Measurements from ENCODE around the gene IL36B. TPM values are rescaled to one million over a fixed set of nuclear protein-coding genes. Genes with fewer than 3 reads are reported as not detected.

The IL36B gene
- polyA plus RNA-seq, 1 donor (not counting 4 experiments of a cell fraction or from before 2014, with no cell fraction given): 0.21 TPM

DNA sequence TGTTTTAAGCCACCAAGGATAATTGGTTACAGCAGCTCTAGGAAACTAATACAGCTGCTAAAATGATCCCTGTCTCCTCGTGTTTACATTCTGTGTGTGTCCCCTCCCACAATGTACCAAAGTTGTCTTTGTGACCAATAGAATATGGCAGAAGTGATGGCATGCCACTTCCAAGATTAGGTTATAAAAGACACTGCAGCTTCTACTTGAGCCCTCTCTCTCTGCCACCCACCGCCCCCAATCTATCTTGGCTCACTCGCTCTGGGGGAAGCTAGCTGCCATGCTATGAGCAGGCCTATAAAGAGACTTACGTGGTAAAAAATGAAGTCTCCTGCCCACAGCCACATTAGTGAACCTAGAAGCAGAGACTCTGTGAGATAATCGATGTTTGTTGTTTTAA, 11.6 kb upstream of the IL36B start:
- H3K9me1 ChIP-seq (ENCODE audit: control insufficient read depth, extremely low read depth, insufficient read depth, low read length): no peaks in the 10 kb centered on the region
- no peak overlapping the region for H3K4me3 ChIP-seq (ENCODE audit: control insufficient read depth in 2 of 3, extremely low read depth in 1 of 3, insufficient read depth in 2 of 3, low read depth in 1 of 3, low read length in 3 of 3)
- no peaks in the 10 kb centered on the region for H3K27me3 ChIP-seq (ENCODE audit: control insufficient read depth, extremely low read depth, insufficient read depth, low read length)
- TF ChIP-seq EZH2 (IDR thresholded peaks at IDR 0.05; ENCODE audit: low read length): no peak
- TF ChIP-seq, protein P1, sequence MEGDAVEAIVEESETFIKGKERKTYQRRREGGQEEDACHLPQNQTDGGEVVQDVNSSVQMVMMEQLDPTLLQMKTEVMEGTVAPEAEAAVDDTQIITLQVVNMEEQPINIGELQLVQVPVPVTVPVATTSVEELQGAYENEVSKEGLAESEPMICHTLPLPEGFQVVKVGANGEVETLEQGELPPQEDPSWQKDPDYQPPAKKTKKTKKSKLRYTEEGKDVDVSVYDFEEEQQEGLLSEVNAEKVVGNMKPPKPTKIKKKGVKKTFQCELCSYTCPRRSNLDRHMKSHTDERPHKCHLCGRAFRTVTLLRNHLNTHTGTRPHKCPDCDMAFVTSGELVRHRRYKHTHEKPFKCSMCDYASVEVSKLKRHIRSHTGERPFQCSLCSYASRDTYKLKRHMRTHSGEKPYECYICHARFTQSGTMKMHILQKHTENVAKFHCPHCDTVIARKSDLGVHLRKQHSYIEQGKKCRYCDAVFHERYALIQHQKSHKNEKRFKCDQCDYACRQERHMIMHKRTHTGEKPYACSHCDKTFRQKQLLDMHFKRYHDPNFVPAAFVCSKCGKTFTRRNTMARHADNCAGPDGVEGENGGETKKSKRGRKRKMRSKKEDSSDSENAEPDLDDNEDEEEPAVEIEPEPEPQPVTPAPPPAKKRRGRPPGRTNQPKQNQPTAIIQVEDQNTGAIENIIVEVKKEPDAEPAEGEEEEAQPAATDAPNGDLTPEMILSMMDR (optimal IDR thresholded peaks at IDR 0.05 in 1 of 3, IDR thresholded peaks at IDR 0.05 in 1 of 3, conservative IDR thresholded peaks at IDR 0.05 in 1 of 3; ENCODE audit: extremely low read depth in 1 of 3, insufficient read depth in 2 of 3, low read length in 3 of 3): no peak
- DNase-seq (ENCODE audit: low read depth, low spot score) (no peak), FAIRE-seq (no peak)
- H3K4me2 ChIP-seq (ENCODE audit: control insufficient read depth, extremely low read depth, insufficient read depth, low read depth, low read length): no peak overlapping the region
- H3K9ac ChIP-seq (ENCODE audit: control insufficient read depth, extremely low read depth, insufficient read depth, low read length): no peak overlapping the region
- no peaks in the 10 kb centered on the region for H4K20me1 ChIP-seq (ENCODE audit: control insufficient read depth, extremely low read depth, insufficient read depth, low read length)
- dilution Hi-C loops (cut with MboI; ENCODE audit: extremely low pct_ligation_motif_present, low sequenced_read_pairs): no loop called here
- no peak overlapping the region for H3K27ac ChIP-seq (ENCODE audit: control insufficient read depth, insufficient read depth, low read length)
- peaks cover 23% of the 10 kb centered on the region for H3K4me1 ChIP-seq (ENCODE audit: control insufficient read depth, extremely low read depth, insufficient read depth, low read length)
- no peaks in the 10 kb centered on the region for H3K79me2 ChIP-seq (ENCODE audit: control insufficient read depth, insufficient read depth, low read length)
- H2AFZ ChIP-seq (ENCODE audit: control insufficient read depth, low read length): no peak overlapping the region
- H3K36me3 ChIP-seq (ENCODE audit: control insufficient read depth in 2 of 2, extremely low read depth in 1 of 2, insufficient read depth in 2 of 2, low read length in 2 of 2): no peaks in the 10 kb centered on the region
- H3K9me3 ChIP-seq (ENCODE audit: control insufficient read depth, low read depth, low read length): no peaks in the 10 kb centered on the region

DNA sequence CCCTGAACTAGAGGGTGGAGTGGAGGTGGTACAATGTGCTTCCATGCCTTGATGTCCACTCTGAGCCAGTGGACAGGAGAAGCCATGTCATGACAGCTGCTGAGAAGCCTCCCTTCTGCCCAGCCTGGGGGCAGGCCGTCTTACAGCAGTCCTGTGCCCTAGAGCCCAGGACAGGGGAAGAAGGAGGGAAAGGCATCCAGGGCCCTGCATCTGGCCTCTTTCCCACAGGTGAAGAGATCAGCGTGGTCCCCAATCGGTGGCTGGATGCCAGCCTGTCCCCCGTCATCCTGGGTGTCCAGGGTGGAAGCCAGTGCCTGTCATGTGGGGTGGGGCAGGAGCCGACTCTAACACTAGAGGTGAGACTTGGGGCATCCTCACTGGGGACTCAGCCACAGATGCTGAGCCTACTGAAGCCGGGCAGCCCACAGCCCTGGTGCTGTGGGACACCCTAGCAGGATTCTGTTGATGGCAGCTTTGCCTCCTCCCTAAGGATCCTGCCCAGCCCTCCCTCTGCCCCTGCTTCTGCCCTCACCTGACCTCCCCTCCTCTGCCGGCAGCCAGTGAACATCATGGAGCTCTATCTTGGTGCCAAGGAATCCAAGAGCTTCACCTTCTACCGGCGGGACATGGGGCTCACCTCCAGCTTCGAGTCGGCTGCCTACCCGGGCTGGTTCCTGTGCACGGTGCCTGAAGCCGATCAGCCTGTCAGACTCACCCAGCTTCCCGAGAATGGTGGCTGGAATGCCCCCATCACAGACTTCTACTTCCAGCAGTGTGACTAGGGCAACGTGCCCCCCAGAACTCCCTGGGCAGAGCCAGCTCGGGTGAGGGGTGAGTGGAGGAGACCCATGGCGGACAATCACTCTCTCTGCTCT, 9.5 kb upstream of the IL36B start:
- Histone ChIP-seq H3K36me3 (ENCODE audit: control insufficient read depth in 2 of 2, extremely low read depth in 1 of 2, insufficient read depth in 2 of 2, low read length in 2 of 2) (no peaks in the 10 kb centered on the region), H3K9me1 (ENCODE audit: control insufficient read depth, extremely low read depth, insufficient read depth, low read length) (no peaks in the 10 kb centered on the region), H3K4me3 (ENCODE audit: control insufficient read depth in 2 of 3, extremely low read depth in 1 of 3, insufficient read depth in 2 of 3, low read depth in 1 of 3, low read length in 3 of 3) (no peak overlapping the region), H3K27me3 (ENCODE audit: control insufficient read depth, extremely low read depth, insufficient read depth, low read length) (no peaks in the 10 kb centered on the region), H2AFZ (ENCODE audit: control insufficient read depth, low read length) (no peak overlapping the region), H3K4me2 (ENCODE audit: control insufficient read depth, extremely low read depth, insufficient read depth, low read depth, low read length) (no peak overlapping the region), H3K27ac (ENCODE audit: control insufficient read depth, insufficient read depth, low read length) (no peak overlapping the region), H3K4me1 (ENCODE audit: control insufficient read depth, extremely low read depth, insufficient read depth, low read length) (peaks cover 18% of the 10 kb centered on the region), H3K9ac (ENCODE audit: control insufficient read depth, extremely low read depth, insufficient read depth, low read length) (no peak overlapping the region), H3K79me2 (ENCODE audit: control insufficient read depth, insufficient read depth, low read length) (no peaks in the 10 kb centered on the region), H3K9me3 (ENCODE audit: control insufficient read depth, low read depth, low read length) (no peaks in the 10 kb centered on the region), H4K20me1 (ENCODE audit: control insufficient read depth, extremely low read depth, insufficient read depth, low read length) (no peaks in the 10 kb centered on the region)
- FAIRE-seq: no peak
- DNase-seq (ENCODE audit: low read depth, low spot score): no peak
- TF ChIP-seq, protein P1 (optimal IDR thresholded peaks at IDR 0.05 in 1 of 3, IDR thresholded peaks at IDR 0.05 in 1 of 3, conservative IDR thresholded peaks at IDR 0.05 in 1 of 3; ENCODE audit: extremely low read depth in 1 of 3, insufficient read depth in 2 of 3, low read length in 3 of 3): no peak
- TF ChIP-seq EZH2 (IDR thresholded peaks at IDR 0.05; ENCODE audit: low read length): no peak
- dilution Hi-C loops (cut with MboI; ENCODE audit: extremely low pct_ligation_motif_present, low sequenced_read_pairs): no loop called here
